ENCODE data around the gene NDFIP2.

GRCh38 chr13:79452239-79452913 is 28.6 kb upstream of the NDFIP2 start:
- TF ChIP-seq POLR2A (IDR thresholded peaks at IDR 0.05): no peak
- TF ChIP-seq CTCF (IDR thresholded peaks at IDR 0.05 in 8 of 11, conservative IDR thresholded peaks at IDR 0.05 in 3 of 11): no peak
- no peak for TF ChIP-seq POLR2AphosphoS5 (IDR thresholded peaks at IDR 0.05)

All from spleen (tissue), 7 donors.